WERI-Rb-1 (cell line): ENCODE data around the gene METTL16.

Experiments
- DNase-seq: peaks from one replicate; pipeline ENCODE4 v3.0.0-alpha.2; 2020
- H3K27ac ChIP-seq: fragments of 250-450 bp; sonication (Bioruptor Pico); 2 replicates; pipeline ENCODE4 v1.5.1; 2020; ENCODE audit warnings: mild to moderate bottlenecking, moderate library complexity
- H3K27me3 ChIP-seq: fragments of 250-450 bp; sonication (Bioruptor Pico); 2 replicates; pipeline ENCODE4 v1.5.1; 2021; ENCODE audit warnings: mild to moderate bottlenecking, low read depth, moderate library complexity; ENCODE audit not compliant: insufficient read depth, severe bottlenecking
- H3K36me3 ChIP-seq: fragments of 250-450 bp; sonication (Bioruptor Pico); 2 replicates; pipeline ENCODE4 v1.5.1; 2020; ENCODE audit warnings: mild to moderate bottlenecking, moderate library complexity
- H3K4me3 ChIP-seq: 2 replicates; pipeline ENCODE4 v1.5.1; 2011; ENCODE audit warnings: low read depth, mild to moderate bottlenecking, control low read depth, low read length
- H3K9me3 ChIP-seq: fragments of 250-450 bp; sonication (Bioruptor Pico); 2 replicates; pipeline ENCODE4 v1.5.1; 2021; ENCODE audit warnings: mild to moderate bottlenecking, moderate library complexity; ENCODE audit not compliant: severe bottlenecking
- TF ChIP-seq, protein P1 (sequence below): IDR thresholded peaks from 2 replicates; pipeline ENCODE4 v1.5.1; 2011; ENCODE audit warnings: low read depth, mild to moderate bottlenecking, control low read depth, inconsistent platforms, low read length

METTL16 gene

DNA sequence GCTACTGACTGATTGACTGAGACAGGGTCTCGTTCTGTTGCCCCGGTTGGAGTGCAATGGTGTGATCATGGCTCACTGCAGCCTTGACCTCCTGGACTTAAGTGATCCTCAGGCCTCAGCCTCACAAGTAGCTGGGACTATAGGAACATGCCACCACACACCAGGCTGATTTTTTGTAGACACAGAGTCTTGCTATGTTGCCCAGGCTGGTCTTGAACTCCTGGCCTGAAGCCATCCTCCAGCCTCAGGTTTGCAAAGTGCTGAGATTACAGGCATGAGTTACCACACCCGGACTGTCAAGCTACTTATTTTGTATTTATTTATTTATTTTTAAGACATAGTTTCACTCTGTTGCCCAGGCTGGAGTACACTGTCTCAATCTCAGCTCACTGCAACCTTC, 55.2 kb downstream of the METTL16 start:
- Histone ChIP-seq H3K27me3 (no peaks in the 10 kb centered on the region), H3K36me3 (peaks cover 41% of the 10 kb centered on the region), H3K27ac (no peak overlapping the region), H3K4me3 (no peak overlapping the region), H3K9me3 (no peaks in the 10 kb centered on the region)
- TF ChIP-seq, protein P1, sequence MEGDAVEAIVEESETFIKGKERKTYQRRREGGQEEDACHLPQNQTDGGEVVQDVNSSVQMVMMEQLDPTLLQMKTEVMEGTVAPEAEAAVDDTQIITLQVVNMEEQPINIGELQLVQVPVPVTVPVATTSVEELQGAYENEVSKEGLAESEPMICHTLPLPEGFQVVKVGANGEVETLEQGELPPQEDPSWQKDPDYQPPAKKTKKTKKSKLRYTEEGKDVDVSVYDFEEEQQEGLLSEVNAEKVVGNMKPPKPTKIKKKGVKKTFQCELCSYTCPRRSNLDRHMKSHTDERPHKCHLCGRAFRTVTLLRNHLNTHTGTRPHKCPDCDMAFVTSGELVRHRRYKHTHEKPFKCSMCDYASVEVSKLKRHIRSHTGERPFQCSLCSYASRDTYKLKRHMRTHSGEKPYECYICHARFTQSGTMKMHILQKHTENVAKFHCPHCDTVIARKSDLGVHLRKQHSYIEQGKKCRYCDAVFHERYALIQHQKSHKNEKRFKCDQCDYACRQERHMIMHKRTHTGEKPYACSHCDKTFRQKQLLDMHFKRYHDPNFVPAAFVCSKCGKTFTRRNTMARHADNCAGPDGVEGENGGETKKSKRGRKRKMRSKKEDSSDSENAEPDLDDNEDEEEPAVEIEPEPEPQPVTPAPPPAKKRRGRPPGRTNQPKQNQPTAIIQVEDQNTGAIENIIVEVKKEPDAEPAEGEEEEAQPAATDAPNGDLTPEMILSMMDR: no peak
- no peak for DNase-seq

DNA sequence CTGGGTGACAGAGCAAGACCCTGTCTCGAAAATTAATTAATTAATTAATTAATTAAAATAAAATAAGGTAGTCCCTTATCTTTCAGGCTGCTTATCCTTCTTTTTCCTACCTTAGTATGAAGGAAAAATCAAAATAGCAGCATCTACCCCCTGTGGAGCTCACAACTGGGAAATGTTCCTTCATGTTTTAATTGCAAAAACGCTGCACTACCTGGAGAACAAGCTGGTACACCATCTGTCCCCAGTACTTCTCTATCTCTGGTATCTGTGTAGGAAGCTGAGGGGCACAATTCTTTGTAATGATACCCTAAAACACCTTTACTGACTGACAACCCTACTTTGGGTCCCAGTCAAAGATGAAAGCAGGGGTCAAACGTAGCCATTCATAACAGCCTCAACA, 55.7 kb downstream of the METTL16 start:
- no peak for DNase-seq
- TF ChIP-seq, protein P1: no peak
- peaks cover 38% of the 10 kb centered on the region for H3K36me3 ChIP-seq

DNA sequence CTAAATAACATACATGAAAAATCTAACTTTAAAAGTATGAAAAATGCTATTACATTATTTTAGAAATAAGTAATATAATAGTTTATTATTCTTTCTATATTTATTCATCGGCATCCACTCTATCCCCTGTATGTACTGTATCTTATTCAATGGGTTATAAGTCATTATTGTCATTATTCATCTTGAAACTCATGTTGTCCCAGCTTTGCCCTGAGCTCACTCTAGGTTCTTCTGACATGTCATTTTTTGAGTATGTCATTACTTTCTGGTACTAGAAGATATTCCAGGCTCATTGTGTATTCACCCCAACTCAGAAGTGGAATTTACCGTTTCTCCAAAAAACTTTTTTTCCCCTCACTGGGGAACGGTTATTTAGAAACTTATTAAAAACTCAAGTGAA, 57.8 kb downstream of the METTL16 start:
- H3K9me3 ChIP-seq: no peaks in the 10 kb centered on the region
- no peaks in the 10 kb centered on the region for H3K27me3 ChIP-seq
- no peak overlapping the region for H3K4me3 ChIP-seq
- H3K27ac ChIP-seq: no peak overlapping the region
- peaks cover 27% of the 10 kb centered on the region for H3K36me3 ChIP-seq
- TF ChIP-seq, protein P1: no peak
- no peak for DNase-seq

More for the DNA sequence above, 55.7 kb downstream of the METTL16 start:
- no peaks in the 10 kb centered on the region for H3K27me3 ChIP-seq
- H3K4me3 ChIP-seq: no peak overlapping the region
- no peak overlapping the region for H3K27ac ChIP-seq
- no peaks in the 10 kb centered on the region for H3K9me3 ChIP-seq

DNA sequence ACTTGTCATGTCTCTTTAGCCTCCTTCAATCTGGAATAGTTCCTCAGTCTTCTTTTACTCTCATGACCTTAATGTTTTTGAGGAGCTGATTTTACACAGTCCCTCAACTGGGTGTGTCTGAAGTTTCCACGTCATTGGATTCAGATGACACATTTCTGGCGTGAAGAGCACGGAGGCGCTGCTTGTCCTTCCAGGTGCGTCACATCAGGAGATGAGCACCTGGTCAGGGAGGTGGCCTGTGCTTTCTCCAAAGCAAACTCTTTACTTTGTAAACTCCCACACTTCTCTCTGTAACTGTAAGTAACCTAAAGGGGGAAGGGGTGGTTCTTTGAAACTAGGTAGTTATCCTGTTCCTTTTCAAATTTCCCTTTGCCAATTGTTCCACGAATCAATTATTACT, 58.4 kb downstream of the METTL16 start:
- no peak for DNase-seq
- Histone ChIP-seq H3K9me3 (no peaks in the 10 kb centered on the region), H3K27ac (no peak overlapping the region), H3K36me3 (peaks cover 21% of the 10 kb centered on the region), H3K4me3 (no peak overlapping the region), H3K27me3 (no peaks in the 10 kb centered on the region)
- TF ChIP-seq, protein P1: no peak

DNA sequence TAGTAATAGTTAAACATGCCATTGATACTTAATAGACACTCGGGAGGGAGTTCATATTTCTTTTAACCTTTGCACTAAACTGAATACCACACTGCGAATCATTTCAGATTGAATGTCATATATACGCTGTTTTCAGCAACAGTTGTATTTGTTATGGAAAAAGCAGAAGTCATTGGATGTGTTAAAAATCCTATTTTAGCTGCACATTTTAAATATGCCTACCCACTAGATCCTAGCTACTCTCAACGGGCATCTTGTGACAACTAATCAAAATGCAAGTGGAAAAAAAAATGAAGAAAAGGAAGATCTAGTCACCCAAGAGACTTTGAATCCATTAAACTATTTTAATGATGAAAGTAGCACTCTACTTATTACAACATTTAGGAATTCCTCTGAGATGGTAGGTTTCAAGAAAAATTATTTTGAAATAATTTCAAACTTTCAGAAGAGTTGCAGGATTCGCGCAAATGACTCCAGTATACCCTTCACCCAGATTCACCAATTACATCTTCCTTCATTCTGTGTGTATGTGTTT, 59.4 kb downstream of the METTL16 start:
- TF ChIP-seq, protein P1: no peak
- Histone ChIP-seq H3K27ac (no peak overlapping the region), H3K36me3 (peaks cover 16% of the 10 kb centered on the region), H3K4me3 (no peak overlapping the region), H3K27me3 (no peaks in the 10 kb centered on the region), H3K9me3 (no peaks in the 10 kb centered on the region)
- no peak for DNase-seq

DNA sequence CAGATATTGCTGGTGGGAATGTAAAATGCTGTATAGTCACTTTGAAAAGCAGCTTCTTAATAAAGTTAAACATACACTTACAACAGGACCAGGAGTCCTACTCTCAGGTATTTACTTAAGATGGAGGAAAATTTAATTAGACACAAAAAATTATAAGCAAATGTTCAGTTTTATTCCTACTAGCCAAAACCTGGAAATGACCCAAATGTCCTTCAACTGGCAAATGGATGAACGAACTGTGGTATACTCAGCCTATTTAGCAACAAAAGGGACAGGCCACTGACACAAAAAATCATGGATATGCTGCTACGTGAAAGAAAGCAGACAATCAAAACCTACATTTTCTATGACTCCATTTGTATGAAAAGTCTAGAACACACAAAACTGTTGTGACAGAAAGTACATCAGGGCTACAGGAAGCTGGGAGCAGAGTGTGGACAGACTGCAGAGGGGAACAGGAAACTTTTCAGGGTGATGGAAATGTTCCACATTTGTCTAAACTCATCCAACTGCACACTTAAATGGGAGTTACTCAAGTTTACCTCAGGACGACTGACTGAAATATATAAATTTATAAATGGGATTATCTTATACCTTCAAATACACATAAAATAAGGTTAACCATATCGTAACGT, 61.6 kb downstream of the METTL16 start:
- TF ChIP-seq, protein P1: no peak
- H3K27me3 ChIP-seq: no peaks in the 10 kb centered on the region
- peaks cover 20% of the 10 kb centered on the region for H3K36me3 ChIP-seq
- DNase-seq: no peak
- H3K9me3 ChIP-seq: peaks cover 13% of the 10 kb centered on the region
- H3K27ac ChIP-seq: peak overlapping the region; percentile 76
- no peak overlapping the region for H3K4me3 ChIP-seq
